Sigmoid colon (tissue), 3 donors: ENCODE results near the gene AKR1B15.

Experiments
- POLR2A ChIP-seq, 2 donors: fragments of 450-650 bp; IDR thresholded peaks; one replicate each; pipeline ENCODE4 v1.6.1; 2016; ENCODE audit warnings: antibody characterized with exemption in 2 of 2, mild to moderate bottlenecking in 2 of 2, moderate library complexity in 2 of 2
- TF ChIP-seq, protein P1 (sequence below), 4 experiments: fragments of 450-650 bp in 3 of 4; fragments of 200-600 bp in 1 of 4; IDR thresholded peaks; one replicate each; pipeline ENCODE4 v1.5.1; 2016 to 2019; ENCODE audit warnings: antibody characterized with exemption in 4 of 4, mild to moderate bottlenecking in 3 of 4, moderate library complexity in 2 of 4

DNA sequence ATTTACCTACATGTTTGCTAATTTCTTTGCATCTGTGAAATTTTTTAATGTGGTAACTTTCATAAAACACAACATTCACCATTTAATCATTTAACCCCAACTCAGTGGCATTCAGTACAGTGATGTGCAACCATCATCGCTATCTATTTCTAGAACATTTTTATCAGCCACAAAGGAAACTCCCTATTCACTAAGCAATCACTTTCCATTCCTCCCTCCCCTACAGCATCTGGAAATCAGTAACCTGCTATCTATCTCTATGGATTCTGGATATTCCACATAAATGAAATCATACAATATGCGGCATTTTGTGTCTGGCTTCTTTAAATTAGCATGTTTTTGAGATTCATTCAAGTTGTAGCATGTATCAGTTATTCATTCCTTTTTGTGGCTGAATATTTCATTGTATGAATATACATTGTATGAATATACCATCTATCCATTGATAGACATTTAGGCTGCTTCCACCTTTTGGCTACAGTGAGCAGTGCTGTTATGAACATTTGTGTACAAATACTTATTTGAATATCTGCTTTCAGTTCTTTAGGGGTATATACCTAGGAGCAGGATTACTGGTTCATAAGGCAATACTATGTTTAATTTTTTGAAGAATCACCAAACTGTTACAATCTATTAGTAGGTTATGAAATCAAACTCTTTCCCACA lies 78.3 kb downstream of the AKR1B15 start:
- TF ChIP-seq, protein P1, sequence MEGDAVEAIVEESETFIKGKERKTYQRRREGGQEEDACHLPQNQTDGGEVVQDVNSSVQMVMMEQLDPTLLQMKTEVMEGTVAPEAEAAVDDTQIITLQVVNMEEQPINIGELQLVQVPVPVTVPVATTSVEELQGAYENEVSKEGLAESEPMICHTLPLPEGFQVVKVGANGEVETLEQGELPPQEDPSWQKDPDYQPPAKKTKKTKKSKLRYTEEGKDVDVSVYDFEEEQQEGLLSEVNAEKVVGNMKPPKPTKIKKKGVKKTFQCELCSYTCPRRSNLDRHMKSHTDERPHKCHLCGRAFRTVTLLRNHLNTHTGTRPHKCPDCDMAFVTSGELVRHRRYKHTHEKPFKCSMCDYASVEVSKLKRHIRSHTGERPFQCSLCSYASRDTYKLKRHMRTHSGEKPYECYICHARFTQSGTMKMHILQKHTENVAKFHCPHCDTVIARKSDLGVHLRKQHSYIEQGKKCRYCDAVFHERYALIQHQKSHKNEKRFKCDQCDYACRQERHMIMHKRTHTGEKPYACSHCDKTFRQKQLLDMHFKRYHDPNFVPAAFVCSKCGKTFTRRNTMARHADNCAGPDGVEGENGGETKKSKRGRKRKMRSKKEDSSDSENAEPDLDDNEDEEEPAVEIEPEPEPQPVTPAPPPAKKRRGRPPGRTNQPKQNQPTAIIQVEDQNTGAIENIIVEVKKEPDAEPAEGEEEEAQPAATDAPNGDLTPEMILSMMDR (IDR thresholded peaks at IDR 0.05): no peak
- TF ChIP-seq POLR2A (IDR thresholded peaks at IDR 0.05): no peak
